GM19193 (cell line): ENCODE measurements around the gene TMEM37.

Source experiments
- POLR2A ChIP-seq: IDR thresholded peaks from 4 replicates; pipeline ENCODE4 v1.6.1; 2011; ENCODE audit not compliant: insufficient read depth, insufficient read length; ENCODE audit errors: extremely low read depth

Gene TMEM37

DNA sequence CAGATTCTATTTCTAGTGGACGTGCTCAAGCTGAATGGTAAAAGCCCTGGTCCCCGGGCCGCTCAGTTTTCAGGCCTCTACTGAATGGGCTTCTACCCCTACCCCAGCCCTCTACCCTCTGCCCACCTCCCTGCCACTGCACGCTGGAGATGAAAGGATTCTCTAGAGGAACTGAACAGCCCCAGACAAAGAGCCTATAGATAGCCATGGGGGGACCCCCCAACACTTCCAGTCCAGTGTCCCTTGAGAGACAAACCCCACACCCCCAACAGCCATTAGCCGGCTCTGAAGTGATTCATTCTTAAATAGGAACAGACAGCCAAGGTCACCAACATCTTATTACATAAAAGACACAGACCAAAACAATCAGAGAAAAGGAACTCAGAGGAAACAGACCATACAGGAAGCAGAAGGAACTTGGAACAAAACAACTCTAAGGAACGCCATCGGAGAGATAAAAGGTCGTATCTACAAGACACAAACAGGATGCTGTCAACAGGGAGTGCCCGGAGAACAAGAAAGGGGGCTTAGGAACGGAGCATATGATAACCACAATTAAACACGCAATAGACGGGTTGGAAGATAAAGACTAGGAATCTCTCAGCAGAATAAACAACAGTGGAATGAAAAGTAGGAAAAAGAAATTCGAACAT lies 23.5 kb downstream of the TMEM37 start:
- TF ChIP-seq POLR2A = no peak

DNA sequence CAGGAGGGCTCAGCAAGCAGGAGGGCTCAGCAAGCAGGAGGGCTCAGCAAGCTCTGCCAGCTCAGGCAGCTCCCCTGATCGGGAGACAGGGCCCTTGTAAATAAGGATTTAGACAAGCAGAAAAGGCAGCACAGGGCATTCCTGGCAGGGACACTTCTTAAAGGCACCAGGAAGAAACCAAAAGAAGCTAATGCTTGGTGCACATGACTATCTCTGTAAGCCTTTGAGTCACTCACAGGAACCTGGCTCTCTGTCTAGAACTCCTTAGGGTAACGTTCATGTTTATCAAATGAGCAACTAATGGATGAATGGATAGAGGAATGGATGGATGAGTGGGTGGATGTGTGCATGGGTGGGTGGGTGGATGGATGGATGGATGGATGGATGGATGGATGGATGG lies 28.4 kb downstream of the TMEM37 start:
- TF ChIP-seq POLR2A = no peak

DNA sequence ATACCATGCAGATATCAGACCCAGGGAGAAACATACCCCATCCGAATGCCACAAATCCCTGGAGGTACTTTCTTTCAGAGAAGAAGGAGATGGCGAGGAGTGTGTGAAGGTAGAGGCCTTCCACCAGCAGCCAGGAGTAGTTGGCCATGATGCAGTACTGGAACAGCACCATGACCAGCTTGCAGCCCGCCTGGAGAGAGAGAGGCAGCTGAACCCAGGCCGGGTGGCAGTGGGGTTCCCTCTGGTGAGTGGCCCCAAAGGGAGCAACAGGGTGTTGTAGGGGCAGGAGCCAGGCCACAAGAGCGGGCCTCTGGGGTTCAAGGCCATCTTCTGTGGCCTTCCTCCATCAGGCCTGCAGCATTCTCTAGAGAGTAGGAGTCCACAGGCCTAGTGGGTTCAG lies 30.2 kb downstream of the TMEM37 start:
- no peak for TF ChIP-seq POLR2A

DNA sequence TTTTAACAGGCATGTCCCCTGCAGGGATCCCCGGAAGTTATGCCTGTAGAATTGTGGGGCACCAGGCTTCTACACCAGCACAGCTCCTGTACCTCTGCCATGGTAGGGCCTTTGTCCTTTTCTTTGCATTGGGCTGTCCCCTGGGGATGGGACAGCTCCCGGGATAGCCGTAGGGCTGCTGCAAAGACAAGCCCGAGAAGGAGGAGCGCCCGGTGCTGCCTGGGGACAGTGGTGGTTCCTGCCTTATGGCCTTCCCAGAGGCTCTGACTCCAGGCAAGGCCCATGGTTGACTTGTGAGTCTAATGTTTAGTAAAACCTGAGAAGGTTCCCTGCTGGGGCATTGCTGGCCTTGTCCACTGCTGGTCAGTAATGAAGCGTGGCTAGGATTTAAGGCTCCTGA lies 30.9 kb downstream of the TMEM37 start:
- TF ChIP-seq POLR2A = no peak

DNA sequence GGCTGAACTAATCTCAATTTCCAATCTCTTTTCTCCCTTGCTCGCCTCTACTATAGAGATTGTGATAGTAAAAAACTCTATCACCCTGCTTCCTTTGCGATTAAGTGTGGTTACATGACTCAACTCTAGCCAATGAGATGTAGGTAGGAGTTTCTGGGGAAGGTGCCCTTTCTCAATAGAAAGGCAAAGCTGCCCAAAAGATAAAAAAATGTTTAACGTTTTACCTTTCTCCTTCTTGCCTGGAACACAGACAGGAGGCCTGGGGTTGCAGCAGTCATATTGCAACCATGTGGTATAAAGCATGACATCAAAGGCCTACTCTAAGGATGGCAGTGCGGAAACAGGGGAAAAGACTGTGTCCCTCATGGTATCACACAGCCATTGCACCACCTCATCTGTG lies 31.5 kb downstream of the TMEM37 start:
- no peak for TF ChIP-seq POLR2A

DNA sequence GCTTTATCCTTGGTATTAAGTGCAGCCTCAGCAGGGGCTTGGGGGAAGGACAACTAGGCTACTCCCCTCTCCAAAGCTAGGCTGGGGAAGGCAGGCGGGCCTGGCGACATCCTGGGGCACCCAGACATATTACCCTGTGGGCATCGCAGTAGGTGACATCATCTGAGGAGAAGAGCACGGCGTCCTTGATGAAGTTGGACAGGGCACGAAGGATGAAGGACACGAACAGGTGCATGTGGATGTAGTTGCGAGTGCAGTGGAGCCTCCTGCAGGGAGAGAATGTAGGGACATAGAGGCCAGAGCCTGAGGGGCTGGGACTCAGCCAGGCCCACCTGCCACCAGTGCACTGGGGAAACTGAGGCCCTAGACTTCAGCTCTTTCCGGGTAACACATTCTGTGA lies 32.3 kb downstream of the TMEM37 start:
- TF ChIP-seq POLR2A = no peak

DNA sequence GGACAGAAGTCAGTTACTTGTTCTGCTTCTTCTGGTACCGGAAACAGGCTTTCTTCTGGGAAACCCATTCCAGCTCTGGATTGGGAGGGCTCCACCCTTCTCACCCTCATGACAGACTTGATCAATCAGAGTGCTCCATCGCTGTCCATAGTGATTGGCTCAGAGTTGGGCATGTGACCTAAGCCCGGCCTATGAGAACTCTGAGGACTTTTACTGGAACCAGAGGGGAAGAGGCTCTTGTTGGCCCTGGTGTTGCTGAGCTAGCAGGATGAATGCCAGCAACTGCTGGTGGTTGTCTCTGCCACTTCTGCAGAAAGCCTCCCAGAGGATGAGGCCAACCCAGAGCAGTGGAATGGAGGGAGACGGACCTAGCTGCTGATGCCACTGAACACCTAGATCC lies 33.3 kb downstream of the TMEM37 start:
- TF ChIP-seq POLR2A = no peak

DNA sequence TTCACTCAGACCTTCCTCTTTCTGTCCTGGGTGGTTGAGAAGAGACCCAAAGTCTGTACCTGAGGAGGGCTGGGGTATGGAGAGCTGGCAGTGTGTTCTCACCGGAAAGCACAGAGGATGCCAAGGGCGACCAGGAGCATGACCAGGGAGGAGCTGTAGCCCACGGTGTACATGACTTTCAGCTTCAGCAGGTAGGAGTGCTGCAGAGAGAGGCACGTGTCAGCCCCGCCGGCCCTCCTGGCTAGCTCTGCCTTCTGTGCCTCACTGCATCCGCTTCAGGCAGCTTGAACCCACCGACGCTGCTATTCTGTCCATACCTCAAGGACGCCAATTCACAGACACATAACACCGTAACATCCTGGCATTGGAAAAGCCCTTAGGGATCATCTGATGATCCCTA lies 34.0 kb downstream of the TMEM37 start:
- no peak for TF ChIP-seq POLR2A

DNA sequence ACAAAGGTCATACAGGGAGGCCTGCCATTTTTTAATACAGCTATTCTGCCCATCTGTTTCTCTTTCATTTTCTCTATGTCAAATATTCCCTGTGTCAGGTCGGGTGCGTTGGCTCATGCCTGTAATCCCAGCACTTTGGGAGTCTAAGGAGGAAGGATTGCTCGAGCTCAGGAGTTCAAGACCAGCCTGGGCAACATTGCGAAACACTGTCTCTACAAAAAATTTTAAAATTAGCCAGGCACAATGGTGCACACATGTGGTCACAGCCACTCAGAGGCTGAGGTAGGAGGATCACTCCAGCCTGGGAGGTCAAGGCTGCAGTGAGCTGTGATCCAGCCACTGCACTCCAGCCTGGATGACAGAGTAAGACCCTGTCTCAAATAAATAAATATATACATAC lies 34.7 kb downstream of the TMEM37 start:
- no peak for TF ChIP-seq POLR2A

DNA sequence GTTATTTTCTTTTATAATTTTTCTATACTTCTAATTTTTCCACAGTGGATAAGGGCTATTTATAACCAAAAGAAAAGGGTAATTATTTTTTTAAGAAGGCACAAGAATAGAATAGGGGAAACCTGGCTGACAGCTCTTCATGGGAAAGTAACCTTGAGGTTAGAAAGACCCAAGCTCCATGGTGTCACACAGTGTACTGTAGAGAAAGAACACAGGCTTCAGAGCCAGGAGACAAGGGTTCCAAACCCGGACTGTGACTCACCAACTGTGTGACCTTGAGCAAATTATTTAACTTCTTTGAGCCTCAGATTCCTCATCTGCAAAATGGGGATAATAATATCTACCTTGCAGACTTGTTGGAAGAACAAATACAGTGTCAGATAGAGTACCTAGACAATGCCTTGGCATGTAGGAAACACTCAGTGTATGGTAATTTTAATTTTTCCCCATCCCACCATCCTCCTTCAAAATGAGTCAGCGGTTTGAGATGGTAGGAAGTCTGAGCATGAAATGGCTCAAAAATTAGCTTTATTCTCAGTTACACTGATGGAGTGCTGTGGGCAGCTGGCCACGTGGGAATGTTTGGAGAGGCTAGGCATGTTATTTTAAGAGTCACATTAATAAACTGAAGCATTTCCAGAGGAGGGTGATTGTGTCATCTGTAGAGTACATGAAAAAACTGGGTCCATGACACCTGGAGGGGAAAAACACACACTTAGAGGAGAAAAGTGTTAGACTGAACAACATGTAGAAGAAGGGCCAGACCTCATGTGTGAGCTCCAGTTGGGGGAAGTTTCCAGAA lies 36.7 kb downstream of the TMEM37 start:
- no peak for TF ChIP-seq POLR2A

DNA sequence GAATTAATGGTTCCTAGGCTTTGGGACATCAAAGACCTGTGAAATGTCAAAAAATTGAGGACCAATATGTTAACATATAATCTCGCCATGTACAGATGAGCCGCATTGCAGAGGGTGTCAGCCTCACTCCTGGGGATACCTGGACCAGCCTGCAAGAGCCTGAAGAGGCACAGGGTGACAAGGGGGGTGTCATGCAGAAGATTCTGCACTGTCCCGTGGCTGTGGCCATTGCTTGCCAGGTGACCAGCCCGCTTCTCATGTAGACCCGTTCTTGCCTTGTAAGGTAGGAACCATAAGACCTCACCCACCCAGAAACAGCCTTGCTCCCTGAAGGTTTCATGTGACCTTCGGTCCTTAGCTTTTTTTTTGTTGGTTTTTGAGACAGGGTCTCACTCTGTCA lies 37.5 kb downstream of the TMEM37 start:
- no peak for TF ChIP-seq POLR2A

DNA sequence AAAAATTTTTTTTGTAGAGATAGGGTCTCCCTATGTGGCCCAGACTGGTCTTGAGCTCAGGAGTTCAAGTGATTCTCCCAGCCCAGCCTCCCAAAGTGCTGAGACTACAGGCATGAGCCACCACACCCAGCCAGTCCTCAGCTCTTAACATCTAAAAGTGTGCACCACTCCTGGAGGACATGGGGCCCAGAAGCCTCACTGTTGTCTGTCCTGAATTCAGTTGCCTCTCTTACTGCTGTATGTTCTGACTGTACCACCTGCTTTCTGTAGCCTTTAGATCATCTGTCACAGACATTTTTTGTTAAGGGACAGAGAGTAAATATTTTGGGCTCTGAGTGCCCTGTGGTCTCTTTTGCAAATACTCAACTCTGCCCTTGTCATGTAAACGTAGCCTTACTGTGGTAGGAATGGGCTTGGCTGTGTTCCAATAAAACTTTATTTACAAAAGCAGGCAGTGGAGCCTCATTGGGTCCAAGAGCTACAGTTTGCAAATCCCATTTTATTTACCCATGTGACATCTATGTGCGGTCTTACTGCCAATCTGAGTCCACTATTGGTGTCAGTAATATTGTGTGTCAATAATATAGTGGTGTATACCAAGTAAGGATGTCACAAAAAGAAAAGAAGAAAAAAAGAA lies 38.1 kb downstream of the TMEM37 start:
- TF ChIP-seq POLR2A = no peak

DNA sequence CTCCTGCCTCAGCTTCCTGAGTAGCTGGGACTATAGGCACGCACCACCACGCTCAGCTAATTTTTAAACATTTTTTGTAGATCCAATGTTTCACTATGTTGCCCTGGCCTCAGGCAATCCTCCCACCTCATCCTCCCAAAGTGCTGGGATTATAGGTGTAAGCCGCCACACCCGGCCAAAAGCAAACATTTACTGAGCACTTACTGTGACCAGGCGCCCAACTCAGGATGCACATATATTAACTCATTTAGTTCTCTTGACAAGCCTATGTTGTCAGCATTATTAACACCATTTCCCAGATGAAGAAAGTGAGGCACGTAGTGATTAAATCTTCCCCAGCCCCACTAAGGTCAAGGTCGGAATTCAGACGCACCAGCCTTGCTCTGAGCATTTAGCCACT lies 41.1 kb downstream of the TMEM37 start:
- TF ChIP-seq POLR2A = no peak

DNA sequence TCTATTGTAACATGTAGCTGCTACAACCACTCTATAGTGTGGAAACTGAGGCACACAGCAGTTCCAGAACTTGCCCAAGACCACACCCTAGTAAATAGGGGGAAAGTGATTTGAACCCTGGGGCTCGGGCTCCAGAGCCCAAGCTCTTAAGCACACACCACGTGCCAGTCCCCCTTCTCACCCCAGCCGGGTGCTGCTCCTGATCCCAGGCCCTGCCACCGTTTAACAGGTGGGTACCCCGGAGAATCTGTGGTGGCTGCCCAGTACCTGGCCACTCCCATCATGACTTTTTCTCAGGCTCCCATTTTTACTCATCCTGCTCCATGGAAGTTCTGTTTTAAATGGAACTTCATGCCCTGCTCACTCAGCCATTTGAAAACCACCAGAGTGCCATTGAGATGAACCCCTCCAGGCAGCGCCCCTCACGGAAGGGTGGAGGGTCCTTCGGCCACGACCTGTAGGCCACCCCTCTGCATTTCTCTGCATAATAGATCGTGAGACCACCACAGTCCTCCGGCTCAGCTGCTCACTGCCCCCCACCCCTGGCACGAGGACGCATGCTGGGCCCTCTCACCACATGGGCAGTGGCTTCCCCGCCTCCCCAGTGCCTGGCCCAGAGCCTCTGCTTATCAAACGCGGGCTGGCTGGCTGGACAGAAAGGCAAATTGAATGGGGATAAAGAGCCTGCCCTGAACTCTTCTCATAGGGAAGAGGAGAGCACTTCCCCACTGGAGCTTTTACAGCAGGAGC lies 42.1 kb downstream of the TMEM37 start:
- TF ChIP-seq POLR2A = no peak
